ENCODE data around the gene MRGPRE. TPM values are rescaled to one million over a fixed set of nuclear protein-coding genes. Genes with fewer than 3 reads are reported as not detected.

Gene MRGPRE
- total and polyA plus RNA-seq, 2 experiments from 2014 or later: not detected

DNA sequence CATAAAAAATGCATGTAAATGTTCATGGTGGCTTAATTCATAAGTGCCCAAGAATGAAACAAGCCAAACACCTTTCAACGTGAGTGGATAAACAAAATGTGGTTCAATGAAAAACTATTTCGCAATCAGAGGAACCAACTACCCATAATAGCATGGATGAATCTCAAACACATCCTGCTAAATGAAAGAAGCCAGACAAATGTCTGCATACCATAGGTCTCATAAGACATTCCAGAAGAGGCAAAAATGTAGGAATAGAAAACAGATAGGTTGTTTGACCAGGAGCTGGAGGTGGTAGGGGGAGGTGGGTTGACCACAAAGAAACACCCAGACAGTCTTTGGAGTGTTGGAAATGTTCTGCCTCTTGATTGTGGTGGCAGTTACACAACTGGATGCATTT is 53.9 kb downstream of the MRGPRE start:
- no peaks in the 10 kb centered on the region for H3K79me2 ChIP-seq (ENCODE audit: insufficient read depth)
- 30 to 31% methylated on average over 2 of the region's 2 CpGs for WGBS, 2 experiments (ENCODE audit: low coverage in 1 of 2, low lambda C conversion rate in 2 of 2, missing lambda C conversion rate in 2 of 2)
- no peak overlapping the region for H3K4me3 ChIP-seq
- H3K9me2 ChIP-seq (ENCODE audit: insufficient read depth): 0 out of 2 replicates have a peak, but pooled peaks cover 3% of the 10 kb centered on the region
- H3K36me3 ChIP-seq (ENCODE audit: low read depth): no peaks in the 10 kb centered on the region
- no peaks in the 10 kb centered on the region; the same call in 1 of the 2 replicates for H3K27me3 ChIP-seq (replicated peaks; ENCODE audit: insufficient read depth)
- H3K9ac ChIP-seq: peak overlapping the region; percentile 33; the same call in 1 of the 2 replicates
- peaks cover 13% of the 10 kb centered on the region for H3K4me1 ChIP-seq (ENCODE audit: insufficient read depth)
- DNase-seq: peak; percentile 50
- no peaks in the 10 kb centered on the region for H4K20me1 ChIP-seq (ENCODE audit: insufficient read depth)
- peaks cover 13% of the 10 kb centered on the region for H3F3A ChIP-seq (ENCODE audit: insufficient read depth)
- no peak for TF ChIP-seq EZH2 (IDR thresholded peaks at IDR 0.05; ENCODE audit: insufficient read depth, poor library complexity, severe bottlenecking)
- no peak for TF ChIP-seq EZH2phosphoT487 (IDR thresholded peaks at IDR 0.05; ENCODE audit: insufficient read depth, low read depth)
- peak overlapping the region; percentile 68 for H3K27ac ChIP-seq
- in situ Hi-C loops (cut with MboI): no loop called here
- no peaks in the 10 kb centered on the region for H3K9me3 ChIP-seq (ENCODE audit: low read depth)
- H3K4me2 ChIP-seq (ENCODE audit: unreplicated experiment): no peak overlapping the region
- H2AFZ ChIP-seq: no peak overlapping the region

- H3K4me2 ChIP-seq (ENCODE audit: unreplicated experiment): no peak overlapping the region
- H3K27me3 ChIP-seq (replicated peaks; ENCODE audit: insufficient read depth): no peaks in the 10 kb centered on the region; the same call in 1 of the 2 replicates
- H3K9me3 ChIP-seq (ENCODE audit: low read depth): no peaks in the 10 kb centered on the region
- no peak for TF ChIP-seq EZH2phosphoT487 (IDR thresholded peaks at IDR 0.05; ENCODE audit: insufficient read depth, low read depth)
- TF ChIP-seq EZH2 (IDR thresholded peaks at IDR 0.05; ENCODE audit: insufficient read depth, poor library complexity, severe bottlenecking): no peak
- H3K9ac ChIP-seq: peak overlapping the region; percentile 33; the same call in 1 of the 2 replicates
- peaks cover 13% of the 10 kb centered on the region for H3K4me1 ChIP-seq (ENCODE audit: insufficient read depth)
- H3K79me2 ChIP-seq (ENCODE audit: insufficient read depth): no peaks in the 10 kb centered on the region
- peak; percentile 68 for DNase-seq
- H3F3A ChIP-seq (ENCODE audit: insufficient read depth): peaks cover 13% of the 10 kb centered on the region
- H3K9me2 ChIP-seq (ENCODE audit: insufficient read depth): 0 out of 2 replicates have a peak, but pooled peaks cover 3% of the 10 kb centered on the region
- H4K20me1 ChIP-seq (ENCODE audit: insufficient read depth): no peaks in the 10 kb centered on the region
- no peaks in the 10 kb centered on the region for H3K36me3 ChIP-seq (ENCODE audit: low read depth)
- no peak overlapping the region for H3K4me3 ChIP-seq
- in situ Hi-C loops (cut with MboI): no loop called here
- 53% methylated on average over 2 of the region's 2 CpGs for WGBS, 2 experiments (ENCODE audit: low coverage in 1 of 2, low lambda C conversion rate in 2 of 2, missing lambda C conversion rate in 2 of 2)
- H2AFZ ChIP-seq: no peak overlapping the region
- H3K27ac ChIP-seq: peak overlapping the region; percentile 68
Measured at GRCh38 chr11:3177931-3178330, 54.3 kb downstream of the MRGPRE start.

Other genes starting within 250 kb of the MRGPRE start
- gene NAP1L4, start 240.1 kb downstream of the MRGPRE start, total RNA-seq (2014; rRNA removed; shearing (Covaris generic)): 57.4 and 68.8 TPM in 2 replicates
- gene NAP1L4, start 240.1 kb downstream of the MRGPRE start, polyA plus RNA-seq (2016; fragmentation: Nextera tagmentation; extraction: Ambion mirVana): 121 and 122 TPM in 2 replicates
- gene CARS1, start 175.0 kb downstream of the MRGPRE start, total RNA-seq (2014; rRNA removed; shearing (Covaris generic)): 111 and 125 TPM in 2 replicates
- 115 and 120 TPM in 2 replicates for gene CARS1, start 175.0 kb downstream of the MRGPRE start, polyA plus RNA-seq (2016; fragmentation: Nextera tagmentation; extraction: Ambion mirVana)
- 47.6 and 57.6 TPM in 2 replicates for gene OSBPL5, start 67.1 kb downstream of the MRGPRE start, total RNA-seq (2014; rRNA removed; shearing (Covaris generic))
- 25.3 and 27.9 TPM in 2 replicates for gene OSBPL5, start 67.1 kb downstream of the MRGPRE start, polyA plus RNA-seq (2016; fragmentation: Nextera tagmentation; extraction: Ambion mirVana)
- not detected in 2 replicates for gene MRGPRG, start 13.6 kb downstream of the MRGPRE start, total RNA-seq (2014; rRNA removed; shearing (Covaris generic))
- not detected in 2 replicates for gene MRGPRG, start 13.6 kb downstream of the MRGPRE start, polyA plus RNA-seq (2016; fragmentation: Nextera tagmentation; extraction: Ambion mirVana)
- gene ZNF195, start 146.7 kb upstream of the MRGPRE start, total RNA-seq (2014; rRNA removed; shearing (Covaris generic)): 20.4 and 24.2 TPM in 2 replicates
- gene ZNF195, start 146.7 kb upstream of the MRGPRE start, polyA plus RNA-seq (2016; fragmentation: Nextera tagmentation; extraction: Ambion mirVana): 11.2 and 11.6 TPM in 2 replicates

Data from GM23248 (cell line).